Panc1 (cell line): ENCODE measurements around the gene TAS1R2.

Experiments
- CTCF ChIP-seq: fragments of 450-650 bp; IDR thresholded peaks from 2 replicates; pipeline ENCODE4 v1.5.1; 2017; ENCODE audit warnings: mild to moderate bottlenecking
- REST ChIP-seq, 2 experiments: IDR thresholded peaks; 2 replicates each; pipeline ENCODE4 v1.6.1; 2011 to 2012; ENCODE audit warnings: low read depth in 2 of 2, control low read depth in 1 of 2, low read length in 1 of 2, mild to moderate bottlenecking in 1 of 2, moderate library complexity in 1 of 2; ENCODE audit not compliant: insufficient read depth in 1 of 2

GRCh38 chr1:18879791-18880309 is 20.4 kb upstream of the TAS1R2 start:
- TF ChIP-seq CTCF, result no peak
- no peak for TF ChIP-seq REST (IDR thresholded peaks at IDR 0.05; ENCODE audit: insufficient read depth in 1 of 2, low read depth in 2 of 2, low read length in 1 of 2)
